ENCODE results near the gene SYNE3. TPM values are rescaled to one million over a fixed set of nuclear protein-coding genes. Genes with fewer than 3 reads are reported as not detected.

Gene SYNE3
- total RNA-seq, 1 donor from 2014 or later: 76.2 TPM

- intact Hi-C loops (cut with micrococcal nuclease): no loop called here
Measured at GRCh38 chr14:95478818-95479217, 37.6 kb downstream of the SYNE3 start.

GRCh38 chr14:95478309-95478708 is 38.1 kb downstream of the SYNE3 start:
- intact Hi-C loops (cut with micrococcal nuclease): no loop called here

GRCh38 chr14:95477411-95478269 is 38.8 kb downstream of the SYNE3 start:
- intact Hi-C loops (cut with micrococcal nuclease): no loop called here

GRCh38 chr14:95476747-95477146 is 39.7 kb downstream of the SYNE3 start:
- intact Hi-C loops (cut with micrococcal nuclease): no loop called here

GRCh38 chr14:95475540-95476240 is 40.8 kb downstream of the SYNE3 start:
- intact Hi-C loops (cut with micrococcal nuclease): no loop called here

- intact Hi-C loops (cut with micrococcal nuclease): no loop called here
Measured at GRCh38 chr14:95474941-95475340, 41.5 kb downstream of the SYNE3 start.

GRCh38 chr14:95474486-95474885 is 42.0 kb downstream of the SYNE3 start:
- intact Hi-C loops (cut with micrococcal nuclease): no loop called here

- intact Hi-C loops (cut with micrococcal nuclease): no loop called here
Measured at GRCh38 chr14:95472819-95473251, 43.6 kb downstream of the SYNE3 start.

GRCh38 chr14:95471476-95471875 is 45.0 kb downstream of the SYNE3 start:
- intact Hi-C loops (cut with micrococcal nuclease): no loop called here

GRCh38 chr14:95471016-95471415 is 45.4 kb downstream of the SYNE3 start:
- intact Hi-C loops (cut with micrococcal nuclease): no loop called here

GRCh38 chr14:95469134-95469481 is 47.3 kb downstream of the SYNE3 start:
- intact Hi-C loops (cut with micrococcal nuclease): no loop called here

GRCh38 chr14:95468448-95469133 is 47.9 kb downstream of the SYNE3 start:
- intact Hi-C loops (cut with micrococcal nuclease): no loop called here

- intact Hi-C loops (cut with micrococcal nuclease): no loop called here
Measured at GRCh38 chr14:95467657-95468056, 48.8 kb downstream of the SYNE3 start.

GRCh38 chr14:95467232-95467631 is 49.2 kb downstream of the SYNE3 start:
- intact Hi-C loops (cut with micrococcal nuclease): no loop called here

Other genes starting within 250 kb of the SYNE3 start
- 0.22 and 0.29 TPM in 2 replicates for gene CLMN, start 196.7 kb downstream of the SYNE3 start, total RNA-seq
- gene GLRX5, start 18.4 kb upstream of the SYNE3 start, total RNA-seq: 34.1 and 36.9 TPM in 2 replicates
- gene TCL1B, start 169.8 kb upstream of the SYNE3 start, total RNA-seq: not detected in 2 replicates
- not detected in 2 replicates for gene TCL1A, start 197.5 kb upstream of the SYNE3 start, total RNA-seq

Data from T-helper 1 cell treated with Interleukin-12 subunit alpha and Interleukin-12 subunit beta and Interleukin-4 antibody, amounts not matched to agents 30 ng/mL and 1 ng/mL, for 36 hours (primary cell).